Right renal pelvis (tissue), 4 donors: ENCODE data around the gene CMTM2. TPM values are rescaled to one million over a fixed set of nuclear protein-coding genes. Genes with fewer than 3 reads are reported as not detected.
"Not testable (repeated sequence)": the region's sequence is repeated elsewhere in the genome, so short reads cannot be mapped to it uniquely, and the experiment has no call there.

Experiments
- DNase-seq, 4 donors: peaks; one replicate each; pipeline ENCODE4 v3.0.0-alpha.2; 2013; ENCODE audit warnings: low read depth in 4 of 4, low spot score in 3 of 4, missing footprints in 1 of 4
- polyA plus RNA-seq, 4 donors: library from polyadenylated mRNA; unstranded; fragments of 120-200 nt; gene quantifications; one replicate each; pipeline ENCODE4 v1.2.1, GENCODE V29; 2013; ENCODE audit not compliant: insufficient read length in 4 of 4

Gene CMTM2
- polyA plus RNA-seq, 4 donors, result 0.39 to 0.75 (median 0.45) TPM; not detected in 1

GRCh38 chr16:66580605-66581209 lies 1.4 kb downstream of the CMTM2 start:
- no peak for DNase-seq

DNA sequence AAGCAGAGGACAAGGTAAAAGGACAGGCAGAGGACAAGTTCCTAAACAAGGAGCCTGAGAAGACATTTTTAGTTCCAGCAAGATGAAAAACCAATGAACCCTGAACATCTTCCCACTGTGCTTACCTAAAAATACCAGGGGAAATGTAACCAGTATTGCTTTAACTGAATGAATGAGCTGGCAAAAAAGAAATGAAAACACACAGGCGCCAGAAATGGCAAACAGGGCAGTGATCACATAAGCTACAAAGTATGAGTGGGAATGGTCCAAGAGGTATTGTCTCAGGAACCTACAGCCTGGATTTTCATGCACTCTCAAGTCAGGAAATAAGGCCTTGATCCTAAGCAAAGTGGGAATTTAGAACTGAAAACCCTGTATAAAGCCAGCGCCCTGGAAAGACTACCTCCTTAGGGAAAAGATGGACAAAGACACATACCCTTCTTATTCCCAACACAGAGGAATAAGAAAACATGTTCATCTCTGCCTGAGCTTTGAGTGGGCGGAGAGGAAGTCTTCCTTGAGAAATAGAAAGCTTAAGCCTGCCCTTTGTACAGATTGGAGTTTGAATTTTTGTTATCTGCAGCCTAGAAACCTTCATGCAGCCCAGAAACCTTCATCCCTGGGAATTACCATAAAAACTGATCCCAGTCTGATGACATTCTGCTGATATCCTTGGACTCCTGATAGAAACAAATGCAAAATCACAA lies 2.1 kb downstream of the CMTM2 start:
- no peak for DNase-seq

GRCh38 chr16:66585481-66586239 lies 6.4 kb downstream of the CMTM2 start:
- no peak for DNase-seq

DNA sequence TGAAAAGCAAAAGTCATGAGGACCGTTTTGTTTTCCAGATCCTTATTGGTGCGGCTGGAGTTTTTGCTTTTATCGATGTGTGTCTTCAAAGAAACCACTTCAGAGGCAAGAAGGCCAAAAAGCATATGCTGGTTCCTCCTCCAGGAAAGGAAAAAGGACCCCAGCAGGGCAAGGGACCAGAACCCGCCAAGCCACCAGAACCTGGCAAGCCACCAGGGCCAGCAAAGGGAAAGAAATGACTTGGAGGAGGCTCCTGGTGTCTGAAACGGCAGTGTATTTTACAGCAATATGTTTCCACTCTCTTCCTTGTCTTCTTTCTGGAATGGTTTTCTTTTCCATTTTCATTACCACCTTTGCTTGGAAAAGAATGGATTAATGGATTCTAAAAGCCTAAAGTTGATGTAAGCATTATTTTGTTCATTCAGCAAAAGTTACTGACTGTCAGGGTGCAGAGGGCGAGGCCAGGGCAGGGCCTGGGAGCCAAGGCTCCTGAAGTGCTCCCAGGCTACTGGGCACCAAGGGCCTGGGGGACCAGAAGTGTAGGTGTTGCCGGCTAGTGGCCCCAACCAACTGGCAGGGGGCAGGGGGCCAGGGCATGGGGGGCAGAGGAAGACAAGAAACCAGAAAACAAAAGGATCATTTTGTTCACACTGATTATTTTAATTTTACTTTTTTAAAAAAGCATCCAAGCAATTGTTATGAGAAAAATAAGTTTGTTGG lies 8.8 kb downstream of the CMTM2 start:
- no peak for DNase-seq

GRCh38 chr16:66588981-66589713 lies 9.9 kb downstream of the CMTM2 start:
- no peak for DNase-seq

- no peak for DNase-seq
Measured at GRCh38 chr16:66590322-66590721, 11.1 kb downstream of the CMTM2 start.

DNA sequence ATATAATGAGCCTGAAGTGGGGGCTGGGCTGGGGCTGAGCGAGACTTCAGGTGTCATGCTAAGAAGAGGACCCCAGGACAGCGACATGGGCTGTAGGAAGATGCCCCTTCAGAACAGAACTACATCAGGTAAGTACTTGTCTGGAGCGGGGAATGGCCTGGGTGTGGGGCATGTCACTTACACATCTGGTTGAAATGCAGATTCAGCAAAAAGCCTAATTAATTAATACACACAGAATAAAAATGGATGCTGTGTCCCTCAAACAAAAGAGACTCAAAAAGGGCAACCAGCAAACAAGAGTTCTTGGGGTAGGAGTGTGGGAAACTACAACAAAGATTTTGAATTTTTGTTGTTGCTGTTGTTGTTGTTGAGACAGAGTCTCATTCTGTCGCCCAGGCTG lies 11.8 kb downstream of the CMTM2 start:
- DNase-seq, result no peak

GRCh38 chr16:66592241-66592640 lies 13.0 kb downstream of the CMTM2 start:
- no peak for DNase-seq

DNA sequence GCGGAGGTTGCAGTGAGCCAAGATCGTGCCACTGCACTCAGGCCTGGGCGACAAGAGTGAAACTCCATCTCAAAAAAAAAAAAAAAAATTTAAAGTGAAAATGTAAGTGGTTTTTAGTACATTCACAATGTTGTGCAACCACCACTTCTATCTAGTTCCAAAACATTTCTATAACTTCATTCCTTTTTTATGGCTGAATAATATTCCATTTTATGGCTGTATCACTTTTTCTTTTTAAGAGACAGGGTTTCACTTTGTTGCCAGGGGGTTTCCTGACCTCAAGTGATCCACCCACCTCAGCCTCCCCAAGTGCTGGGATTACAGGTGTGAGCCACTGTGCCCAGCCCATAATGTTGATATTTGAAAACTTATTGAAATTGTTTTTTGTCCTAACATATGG lies 13.6 kb downstream of the CMTM2 start:
- no peak for DNase-seq

DNA sequence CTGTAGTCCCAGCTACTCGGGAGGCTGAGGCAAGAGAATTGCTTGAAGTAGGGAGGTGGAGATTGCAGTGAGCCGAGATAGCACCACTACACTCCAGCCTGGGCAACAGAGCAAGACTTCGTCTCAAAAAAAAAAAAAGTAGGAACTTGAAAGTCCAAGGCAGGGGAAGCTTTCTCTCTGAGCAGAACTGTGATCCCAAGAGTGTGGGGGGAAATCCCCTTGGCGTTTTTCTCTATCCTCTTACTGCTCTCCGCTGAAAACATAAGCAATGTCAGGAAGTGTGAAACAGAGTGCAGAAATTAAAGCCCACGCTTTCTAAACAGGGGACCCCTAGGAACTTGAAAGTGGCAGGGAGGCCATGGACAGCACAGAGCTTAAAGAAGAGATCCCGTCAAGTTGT lies 15.5 kb downstream of the CMTM2 start:
- DNase-seq, result no peak

DNA sequence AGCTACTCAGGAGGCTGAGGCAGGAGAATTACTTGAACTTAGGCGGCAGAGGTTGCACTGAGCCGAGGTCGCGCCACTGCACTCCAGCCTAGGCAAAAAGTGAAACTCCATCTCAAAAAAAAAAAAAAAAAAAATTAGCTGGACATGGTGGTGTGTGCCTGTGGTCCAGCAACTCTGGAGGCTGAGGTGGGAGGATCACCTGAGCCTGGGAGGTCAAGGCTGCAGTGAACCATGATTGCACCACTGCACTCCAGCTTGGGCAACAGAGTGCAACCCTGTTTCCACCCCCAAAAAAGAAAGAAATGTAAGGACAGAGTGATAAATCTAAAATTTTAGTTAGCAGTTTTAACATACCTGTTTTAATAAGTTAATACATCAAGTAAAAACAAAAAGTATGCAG lies 17.3 kb downstream of the CMTM2 start:
- not testable (repeated sequence) for DNase-seq

- DNase-seq, result no peak
Measured at GRCh38 chr16:66596986-66597848, 18.0 kb downstream of the CMTM2 start.

- no peak for DNase-seq
Measured at GRCh38 chr16:66598111-66598510, 18.8 kb downstream of the CMTM2 start.

DNA sequence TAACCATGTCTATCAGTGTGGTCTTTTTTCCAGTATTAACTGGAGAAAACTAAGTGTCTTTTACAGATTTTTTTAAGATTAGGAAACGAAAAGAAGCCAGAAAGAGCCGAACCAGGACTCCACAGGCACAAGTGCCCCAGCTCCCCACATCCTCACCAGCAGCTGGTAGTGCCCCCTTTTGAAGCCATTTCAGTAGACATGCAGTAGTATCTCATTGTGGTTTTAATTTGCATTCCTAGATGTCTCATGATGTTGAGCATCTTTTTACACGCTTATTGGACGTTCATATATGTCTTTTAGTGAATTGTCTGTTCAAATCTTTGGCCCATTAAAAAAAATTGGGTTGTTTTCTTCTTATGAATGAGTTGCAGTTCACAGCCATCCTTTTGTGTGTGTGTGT lies 20.5 kb downstream of the CMTM2 start:
- DNase-seq, result no peak

GRCh38 chr16:66600477-66600876 lies 21.2 kb downstream of the CMTM2 start:
- no peak for DNase-seq

DNA sequence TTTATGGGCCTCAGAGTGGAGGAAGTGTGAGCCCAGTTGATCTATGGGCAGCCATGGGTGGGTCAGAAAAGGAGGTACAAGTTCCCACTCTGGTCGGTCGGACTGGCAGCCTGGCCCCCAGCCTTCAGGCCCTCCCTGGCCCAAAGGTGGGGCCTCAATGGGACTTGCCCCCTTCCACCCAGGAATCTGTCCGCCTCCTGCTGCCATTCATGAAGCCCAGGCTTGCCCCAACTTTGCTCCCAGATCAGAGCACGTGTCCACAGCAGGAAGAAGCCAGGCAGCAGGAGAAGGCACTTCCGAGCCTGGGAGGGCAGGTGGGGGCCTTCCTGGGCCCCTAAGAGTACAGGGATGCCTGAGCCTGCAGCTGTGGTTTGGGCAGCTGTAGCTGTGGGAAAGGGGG lies 22.2 kb downstream of the CMTM2 start:
- DNase-seq, result no peak

DNA sequence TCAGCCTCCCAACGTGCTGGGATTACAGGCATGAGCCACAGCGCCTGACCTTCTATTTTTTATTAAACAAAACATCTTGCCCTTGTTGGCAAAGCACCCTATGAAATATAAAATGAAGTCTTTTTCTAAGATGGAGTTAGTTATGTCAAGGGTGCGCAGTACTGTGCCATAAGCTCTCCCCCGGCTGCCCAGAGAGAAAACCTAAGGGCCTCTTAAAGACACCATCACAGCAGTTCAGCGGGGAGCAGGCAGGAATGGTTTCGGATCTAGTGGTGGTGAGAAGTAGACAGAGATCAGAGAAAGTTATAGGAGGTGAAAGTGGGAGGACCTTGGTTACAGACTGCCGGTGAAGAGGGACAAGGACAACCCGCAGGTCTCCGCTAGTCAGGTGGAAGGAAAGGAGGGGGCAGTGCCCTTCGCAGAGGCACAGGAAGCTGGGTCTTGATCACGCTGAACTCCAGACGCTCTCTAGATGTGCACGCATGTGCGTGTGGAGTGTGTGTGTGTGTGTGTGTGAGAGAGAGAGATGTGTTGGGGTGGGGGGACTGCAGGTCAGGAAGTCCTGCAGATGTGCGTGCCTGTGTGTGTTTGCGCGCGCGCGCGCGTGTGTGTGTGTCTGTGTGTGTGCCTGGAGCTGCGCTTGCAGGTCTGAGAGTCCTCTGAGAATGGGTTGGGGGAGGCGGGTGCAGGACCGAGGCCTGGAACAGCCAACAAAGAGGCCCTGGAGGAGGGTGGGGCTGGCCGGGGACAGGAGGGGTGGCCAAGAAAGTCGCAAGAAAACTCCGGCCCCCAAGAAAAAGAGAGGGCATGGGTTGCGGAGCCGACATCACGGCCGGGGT lies 24.5 kb downstream of the CMTM2 start:
- DNase-seq, result peak in 3 of 4 donors; percentile 50 to 60 (median 57)

DNA sequence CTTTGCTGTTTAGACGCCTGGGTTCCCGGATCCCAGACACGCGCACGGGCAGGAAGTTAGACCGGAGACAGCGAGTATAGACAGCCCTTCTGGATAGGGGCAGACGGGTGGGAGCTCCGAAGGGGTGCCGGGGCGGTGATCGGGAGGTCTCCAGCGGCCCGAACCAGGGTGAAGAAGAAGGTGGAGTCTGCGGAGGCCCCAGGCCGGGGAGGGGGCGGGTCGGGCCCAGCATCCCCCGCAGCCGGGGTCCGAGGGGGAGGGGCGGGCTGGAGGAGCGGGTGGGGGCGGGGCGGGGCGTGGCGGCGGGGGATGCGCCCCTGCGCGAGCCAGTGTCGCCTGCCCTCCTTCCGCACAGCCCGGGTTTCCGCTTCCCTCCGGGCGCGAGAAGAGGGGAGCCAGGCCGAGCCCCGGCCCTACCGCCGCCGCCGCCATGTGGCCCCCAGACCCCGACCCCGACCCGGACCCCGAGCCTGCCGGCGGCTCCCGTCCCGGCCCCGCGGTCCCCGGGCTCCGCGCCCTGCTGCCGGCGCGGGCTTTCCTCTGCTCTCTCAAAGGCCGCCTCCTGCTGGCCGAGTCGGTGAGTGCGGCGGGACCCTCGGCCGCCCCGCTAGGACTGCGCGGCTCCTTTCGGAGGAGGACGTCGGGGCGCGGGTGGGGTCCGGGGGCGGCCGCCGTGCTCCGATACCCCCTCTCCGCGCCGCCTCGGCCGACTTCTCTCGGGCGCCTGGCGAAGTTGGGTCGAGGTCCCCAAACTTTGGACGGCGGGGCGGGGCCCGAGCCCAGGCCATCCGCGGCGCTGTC lies 25.3 kb downstream of the CMTM2 start, which contains the start of gene CMTM3:
Gene CMTM3 (plus strand): TSS at position 329 of the 801 bp plus-strand sequence. CDS start 102 bp downstream, at position 431.
- peak in 3 of 4 donors; percentile 53 to 69 (median 54) for DNase-seq
